ENCODE measurements around the gene BRMS1L. TPM values are rescaled to one million over a fixed set of nuclear protein-coding genes. Genes with fewer than 3 reads are reported as not detected.
"Not testable (repeated sequence)": the region's sequence is repeated elsewhere in the genome, so short reads cannot be mapped to it uniquely, and the experiment has no call there.

Gene BRMS1L
- total and polyA plus RNA-seq, 2 of the 13 experiments (the other 11 are each of a cell fraction or from before 2014, with no cell fraction given): 21.1 to 23.8 TPM

DNA sequence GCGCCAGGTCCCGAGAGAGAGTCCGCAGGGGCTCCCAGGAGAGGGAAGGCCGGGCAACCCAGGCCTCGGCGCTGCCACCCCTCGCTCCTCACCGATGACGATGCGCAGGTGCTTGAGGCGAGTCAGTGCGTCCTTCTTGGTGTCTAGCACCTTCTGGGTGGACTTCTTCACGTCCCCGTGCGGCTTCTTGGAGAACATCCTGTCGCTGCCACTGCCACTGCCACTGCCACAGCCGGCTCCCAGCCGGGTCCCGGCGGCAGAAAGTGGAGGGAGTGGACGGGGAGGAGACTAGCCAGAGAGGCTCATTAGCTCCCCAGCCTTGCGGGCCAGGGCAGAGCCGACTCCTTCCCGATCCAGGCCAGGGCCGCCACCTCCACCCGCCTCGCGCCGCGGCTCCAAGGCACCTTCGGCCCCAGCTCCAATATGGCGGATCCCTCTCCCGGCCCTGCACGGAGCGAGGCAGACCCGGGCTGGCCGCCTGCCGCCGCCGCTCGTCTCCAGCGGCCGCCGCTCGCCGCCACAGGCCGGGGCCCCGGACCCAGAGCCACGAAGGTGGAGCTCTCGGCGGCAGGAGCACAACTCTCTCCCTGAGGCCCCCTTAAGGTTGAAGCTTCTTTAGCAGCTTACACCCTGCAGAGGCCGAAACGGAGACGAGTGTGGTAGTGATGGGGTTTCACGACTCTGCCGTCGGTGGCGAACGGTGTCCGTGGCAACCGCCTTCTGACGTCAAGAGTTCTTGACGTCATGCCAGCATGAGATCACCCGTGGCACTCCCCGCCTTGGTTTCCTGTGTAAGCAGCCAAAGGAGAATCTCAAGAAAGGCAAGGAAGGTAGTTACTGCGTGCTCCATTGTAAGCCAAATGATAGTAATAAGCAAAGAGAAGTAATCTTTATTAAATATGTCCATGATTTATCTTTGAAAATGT is 17.2 kb upstream of the BRMS1L start, which contains the start of gene RALGAPA1 (continued):
- TF ChIP-seq, protein P1, sequence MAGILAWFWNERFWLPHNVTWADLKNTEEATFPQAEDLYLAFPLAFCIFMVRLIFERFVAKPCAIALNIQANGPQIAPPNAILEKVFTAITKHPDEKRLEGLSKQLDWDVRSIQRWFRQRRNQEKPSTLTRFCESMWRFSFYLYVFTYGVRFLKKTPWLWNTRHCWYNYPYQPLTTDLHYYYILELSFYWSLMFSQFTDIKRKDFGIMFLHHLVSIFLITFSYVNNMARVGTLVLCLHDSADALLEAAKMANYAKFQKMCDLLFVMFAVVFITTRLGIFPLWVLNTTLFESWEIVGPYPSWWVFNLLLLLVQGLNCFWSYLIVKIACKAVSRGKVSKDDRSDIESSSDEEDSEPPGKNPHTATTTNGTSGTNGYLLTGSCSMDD (CRISPR knock-in tag; IDR thresholded peaks at IDR 0.05): 0 out of 2 replicates have a peak, but pooled peaks have one; percentile 27
- peak; percentile 70; the same call in 1 of the 2 replicates for TF ChIP-seq ZNF138 (CRISPR knock-in tag; IDR thresholded peaks at IDR 0.05; ENCODE audit: low read depth)
- TF ChIP-seq ZNF333 (CRISPR knock-in tag; IDR thresholded peaks at IDR 0.05; ENCODE audit: borderline replicate concordance): peak; percentile 84
- TF ChIP-seq SIX1 (CRISPR knock-in tag; IDR thresholded peaks at IDR 0.05; ENCODE audit: borderline replicate concordance): 0 out of 2 replicates have a peak, but pooled peaks have one; percentile 14
- not testable (repeated sequence) for TF ChIP-seq NONO (IDR thresholded peaks at IDR 0.05)
- TF ChIP-seq NONO (CRISPR knock-in tag; conservative IDR thresholded peaks at IDR 0.05): peak; percentile 98
- TF ChIP-seq KLF12 (CRISPR knock-in tag; IDR thresholded peaks at IDR 0.05; ENCODE audit: borderline replicate concordance): peak; percentile 86
- 0 out of 2 replicates have a peak, but pooled peaks have one; percentile 77 for TF ChIP-seq IRX3 (CRISPR knock-in tag; IDR thresholded peaks at IDR 0.05; ENCODE audit: borderline replicate concordance, low read depth)
- TF ChIP-seq, protein P2, sequence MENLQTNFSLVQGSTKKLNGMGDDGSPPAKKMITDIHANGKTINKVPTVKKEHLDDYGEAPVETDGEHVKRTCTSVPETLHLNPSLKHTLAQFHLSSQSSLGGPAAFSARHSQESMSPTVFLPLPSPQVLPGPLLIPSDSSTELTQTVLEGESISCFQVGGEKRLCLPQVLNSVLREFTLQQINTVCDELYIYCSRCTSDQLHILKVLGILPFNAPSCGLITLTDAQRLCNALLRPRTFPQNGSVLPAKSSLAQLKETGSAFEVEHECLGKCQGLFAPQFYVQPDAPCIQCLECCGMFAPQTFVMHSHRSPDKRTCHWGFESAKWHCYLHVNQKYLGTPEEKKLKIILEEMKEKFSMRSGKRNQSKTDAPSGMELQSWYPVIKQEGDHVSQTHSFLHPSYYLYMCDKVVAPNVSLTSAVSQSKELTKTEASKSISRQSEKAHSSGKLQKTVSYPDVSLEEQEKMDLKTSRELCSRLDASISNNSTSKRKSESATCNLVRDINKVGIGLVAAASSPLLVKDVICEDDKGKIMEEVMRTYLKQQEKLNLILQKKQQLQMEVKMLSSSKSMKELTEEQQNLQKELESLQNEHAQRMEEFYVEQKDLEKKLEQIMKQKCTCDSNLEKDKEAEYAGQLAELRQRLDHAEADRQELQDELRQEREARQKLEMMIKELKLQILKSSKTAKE (CRISPR knock-in tag; IDR thresholded peaks at IDR 0.05; ENCODE audit: borderline replicate concordance): peak; percentile 63
- peak; percentile 75; the same call in 1 of the 2 replicates for TF ChIP-seq ZNF720 (CRISPR knock-in tag; IDR thresholded peaks at IDR 0.05)
- peak; percentile 62; the same call in 1 of the 2 replicates for TF ChIP-seq MED13 (CRISPR knock-in tag; IDR thresholded peaks at IDR 0.05)
- peak; percentile 93 for TF ChIP-seq CBX1 (IDR thresholded peaks at IDR 0.05; ENCODE audit: low read depth)
- TF ChIP-seq GFI1 (CRISPR knock-in tag; IDR thresholded peaks at IDR 0.05; ENCODE audit: borderline replicate concordance): peak; percentile 89
- TF ChIP-seq RFX3 (CRISPR knock-in tag; IDR thresholded peaks at IDR 0.05): peak; percentile 98
- TF ChIP-seq ZBTB21 (CRISPR knock-in tag; IDR thresholded peaks at IDR 0.05): peak; percentile 100
- TF ChIP-seq, protein P3, sequence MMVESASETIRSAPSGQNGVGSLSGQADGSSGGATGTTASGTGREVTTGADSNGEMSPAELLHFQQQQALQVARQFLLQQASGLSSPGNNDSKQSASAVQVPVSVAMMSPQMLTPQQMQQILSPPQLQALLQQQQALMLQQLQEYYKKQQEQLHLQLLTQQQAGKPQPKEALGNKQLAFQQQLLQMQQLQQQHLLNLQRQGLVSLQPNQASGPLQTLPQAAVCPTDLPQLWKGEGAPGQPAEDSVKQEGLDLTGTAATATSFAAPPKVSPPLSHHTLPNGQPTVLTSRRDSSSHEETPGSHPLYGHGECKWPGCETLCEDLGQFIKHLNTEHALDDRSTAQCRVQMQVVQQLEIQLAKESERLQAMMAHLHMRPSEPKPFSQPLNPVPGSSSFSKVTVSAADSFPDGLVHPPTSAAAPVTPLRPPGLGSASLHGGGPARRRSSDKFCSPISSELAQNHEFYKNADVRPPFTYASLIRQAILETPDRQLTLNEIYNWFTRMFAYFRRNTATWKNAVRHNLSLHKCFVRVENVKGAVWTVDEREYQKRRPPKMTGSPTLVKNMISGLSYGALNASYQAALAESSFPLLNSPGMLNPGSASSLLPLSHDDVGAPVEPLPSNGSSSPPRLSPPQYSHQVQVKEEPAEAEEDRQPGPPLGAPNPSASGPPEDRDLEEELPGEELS (CRISPR knock-in tag; IDR thresholded peaks at IDR 0.05): peak; percentile 83
- 0 out of 2 replicates have a peak, but pooled peaks have one; percentile 75 for TF ChIP-seq ZNF569 (CRISPR knock-in tag; IDR thresholded peaks at IDR 0.05; ENCODE audit: borderline replicate concordance)
- TF ChIP-seq, protein P4, sequence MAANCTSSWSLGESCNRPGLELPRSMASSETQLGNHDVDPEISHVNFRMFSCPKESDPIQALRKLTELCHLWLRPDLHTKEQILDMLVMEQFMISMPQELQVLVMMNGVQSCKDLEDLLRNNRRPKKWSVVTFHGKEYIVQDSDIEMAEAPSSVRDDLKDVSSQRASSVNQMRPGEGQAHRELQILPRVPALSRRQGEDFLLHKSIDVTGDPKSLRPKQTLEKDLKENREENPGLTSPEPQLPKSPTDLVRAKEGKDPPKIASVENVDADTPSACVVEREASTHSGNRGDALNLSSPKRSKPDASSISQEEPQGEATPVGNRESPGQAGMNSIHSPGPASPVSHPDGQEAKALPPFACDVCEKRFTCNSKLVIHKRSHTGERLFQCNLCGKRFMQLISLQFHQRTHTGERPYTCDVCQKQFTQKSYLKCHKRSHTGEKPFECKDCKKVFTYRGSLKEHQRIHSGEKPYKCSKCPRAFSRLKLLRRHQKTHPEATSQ (CRISPR knock-in tag; IDR thresholded peaks at IDR 0.05; ENCODE audit: borderline replicate concordance): peak; percentile 94; the same call in 1 of the 2 replicates
- TF ChIP-seq ELF1 (CRISPR knock-in tag; IDR thresholded peaks at IDR 0.05): peak; percentile 71
- peak; percentile 90 for TF ChIP-seq SAP130 (CRISPR knock-in tag; IDR thresholded peaks at IDR 0.05; ENCODE audit: low read depth)
- peak; percentile 99 for TF ChIP-seq ZNF501 (CRISPR knock-in tag; IDR thresholded peaks at IDR 0.05)
- peak; percentile 81 for TF ChIP-seq HNRNPLL (IDR thresholded peaks at IDR 0.05; ENCODE audit: low read depth, low read length, poor library complexity, severe bottlenecking)
- peak; percentile 86 for TF ChIP-seq ZBTB42 (CRISPR knock-in tag; IDR thresholded peaks at IDR 0.05)

All from HepG2 (cell line).